Dedifferentiated amniotic fluid mesenchymal stem cell (primary cell): ENCODE results near the gene ECT2.
"Not testable (repeated sequence)": the region's sequence is repeated elsewhere in the genome, so short reads cannot be mapped to it uniquely, and the experiment has no call there.

ENCODE experiments used
- DNase-seq: peaks from one replicate; pipeline ENCODE4 v3.0.0-alpha.2; 2016; ENCODE audit errors: extremely low spot score

Gene ECT2

GRCh38 chr3:172808969-172809546 lies 58.5 kb downstream of the ECT2 start:
- peak; percentile 54 for DNase-seq

- DNase-seq: no peak
Measured at GRCh38 chr3:172811099-172811498, 60.6 kb downstream of the ECT2 start.

- no peak for DNase-seq
Measured at GRCh38 chr3:172813462-172813861, 62.9 kb downstream of the ECT2 start.

- DNase-seq: no peak
Measured at GRCh38 chr3:172814738-172815137, 64.2 kb downstream of the ECT2 start.

- DNase-seq: no peak
Measured at GRCh38 chr3:172815857-172816256, 65.3 kb downstream of the ECT2 start.

- no peak for DNase-seq
Measured at GRCh38 chr3:172816281-172816680, 65.8 kb downstream of the ECT2 start.

GRCh38 chr3:172816968-172817367 lies 66.4 kb downstream of the ECT2 start:
- no peak for DNase-seq

- DNase-seq: no peak
Measured at GRCh38 chr3:172820492-172820891, 70.0 kb downstream of the ECT2 start.

GRCh38 chr3:172824229-172824628 lies 73.7 kb downstream of the ECT2 start:
- DNase-seq: no peak

- DNase-seq: not testable (repeated sequence)
Measured at GRCh38 chr3:172827231-172827630, 76.7 kb downstream of the ECT2 start.

- no peak for DNase-seq
Measured at GRCh38 chr3:172832983-172833382, 82.5 kb downstream of the ECT2 start.

GRCh38 chr3:172836390-172836997 lies 86.0 kb downstream of the ECT2 start:
- peak; percentile 17 for DNase-seq

- no peak for DNase-seq
Measured at GRCh38 chr3:172839679-172840078, 89.2 kb downstream of the ECT2 start.

- DNase-seq: no peak
Measured at GRCh38 chr3:172840463-172840862, 89.9 kb downstream of the ECT2 start.

GRCh38 chr3:172840913-172841312 lies 90.4 kb downstream of the ECT2 start:
- no peak for DNase-seq

- no peak for DNase-seq
Measured at GRCh38 chr3:172844428-172844827, 93.9 kb downstream of the ECT2 start.

- DNase-seq: no peak
Measured at GRCh38 chr3:172846103-172846561, 95.6 kb downstream of the ECT2 start.

- DNase-seq: no peak
Measured at GRCh38 chr3:172846706-172847105, 96.2 kb downstream of the ECT2 start.

GRCh38 chr3:172847292-172847691 lies 96.8 kb downstream of the ECT2 start:
- no peak for DNase-seq

- no peak for DNase-seq
Measured at GRCh38 chr3:172848910-172849309, 98.4 kb downstream of the ECT2 start.

GRCh38 chr3:172853005-172853404 lies 102.5 kb downstream of the ECT2 start:
- DNase-seq: no peak

- DNase-seq: no peak
Measured at GRCh38 chr3:172853921-172854666, 103.6 kb downstream of the ECT2 start.

- no peak for DNase-seq
Measured at GRCh38 chr3:172855037-172855436, 104.5 kb downstream of the ECT2 start.
